Esophagus mucosa (tissue), 1 donor: ENCODE data around the gene MYMX. TPM values are rescaled to one million over a fixed set of nuclear protein-coding genes. Genes with fewer than 3 reads are reported as not detected.
"Not testable (repeated sequence)": the region's sequence is repeated elsewhere in the genome, so short reads cannot be mapped to it uniquely, and the experiment has no call there.

Experiments
- ATAC-seq: fragments of 200-7000 bp; cut with Tn5 transposase; one replicate; pipeline ENCODE4 v1.9.1; 2020
- total RNA-seq: library from RNA; stranded (reverse); gene quantifications from one replicate; pipeline ENCODE4 v1.2.4, GENCODE V29; 2023
- donor health status: DM: yes; HTN: yes; CAD: no.

MYMX gene
- total RNA-seq, 1 donor from 2014 or later = 0.44 TPM

- ATAC-seq = no peak
Measured at GRCh38 chr6:44188819-44189218, 27.9 kb upstream of the MYMX start.

- no peak for ATAC-seq
Measured at GRCh38 chr6:44189257-44189656, 27.5 kb upstream of the MYMX start.

GRCh38 chr6:44190715-44191114, 26.0 kb upstream of the MYMX start:
- ATAC-seq = no peak

- ATAC-seq = no peak
Measured at GRCh38 chr6:44192428-44193041, 24.2 kb upstream of the MYMX start.

GRCh38 chr6:44193307-44193910, 23.3 kb upstream of the MYMX start:
- ATAC-seq = no peak

- ATAC-seq = peak; percentile 20
Measured at GRCh38 chr6:44194326-44194725, 22.4 kb upstream of the MYMX start.

GRCh38 chr6:44196351-44196750, 20.4 kb upstream of the MYMX start:
- not testable (repeated sequence) for ATAC-seq

- no peak for ATAC-seq
Measured at GRCh38 chr6:44198684-44199083, 18.0 kb upstream of the MYMX start.

GRCh38 chr6:44199883-44200282, 16.8 kb upstream of the MYMX start:
- ATAC-seq = no peak

GRCh38 chr6:44201200-44201599, 15.5 kb upstream of the MYMX start:
- ATAC-seq = peak; percentile 94

- peak; percentile 89 for ATAC-seq
Measured at GRCh38 chr6:44201638-44202303, 15.0 kb upstream of the MYMX start.

GRCh38 chr6:44202332-44202971, 14.3 kb upstream of the MYMX start:
- ATAC-seq = no peak

DNA sequence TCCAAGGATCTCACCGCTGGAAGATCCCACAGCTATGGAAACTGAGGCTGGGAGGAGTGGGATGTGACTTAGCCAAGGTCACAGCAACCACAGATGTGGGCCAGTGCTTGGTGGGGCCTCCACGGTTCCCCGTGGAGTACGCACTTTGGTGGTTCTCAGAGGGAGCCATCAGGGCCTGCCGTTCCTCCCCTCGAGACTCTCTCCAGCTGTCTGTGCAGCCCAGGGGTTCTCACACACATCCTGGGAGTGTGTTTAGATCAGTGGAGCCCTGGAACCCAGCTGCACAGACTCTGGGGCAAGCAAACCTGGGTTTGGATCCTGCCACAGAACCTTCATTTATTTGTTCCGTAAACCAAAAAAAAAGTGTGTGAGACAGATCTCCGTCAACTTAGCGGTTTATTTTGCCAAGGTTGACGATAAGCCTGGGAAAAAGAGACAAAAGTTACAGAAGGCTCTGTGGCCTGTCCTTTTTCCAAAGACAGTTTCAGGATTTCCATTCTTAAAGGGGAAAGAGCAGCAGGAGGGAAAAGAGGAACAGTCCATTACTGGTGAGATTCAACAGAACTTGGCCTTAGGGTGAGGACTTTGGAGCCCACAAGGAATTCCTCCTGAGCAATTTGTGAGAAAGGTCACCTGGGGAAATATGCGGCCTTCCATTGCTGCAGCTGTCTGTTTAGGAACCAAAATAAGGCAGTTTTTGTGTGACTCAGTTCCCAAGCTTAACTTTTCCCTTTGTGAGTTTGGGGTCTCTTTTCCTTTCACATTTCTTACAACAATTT, 13.6 kb upstream of the MYMX start:
- no peak for ATAC-seq

- ATAC-seq = no peak
Measured at GRCh38 chr6:44203955-44204354, 12.8 kb upstream of the MYMX start.

GRCh38 chr6:44207966-44208365, 8.8 kb upstream of the MYMX start:
- ATAC-seq = no peak

DNA sequence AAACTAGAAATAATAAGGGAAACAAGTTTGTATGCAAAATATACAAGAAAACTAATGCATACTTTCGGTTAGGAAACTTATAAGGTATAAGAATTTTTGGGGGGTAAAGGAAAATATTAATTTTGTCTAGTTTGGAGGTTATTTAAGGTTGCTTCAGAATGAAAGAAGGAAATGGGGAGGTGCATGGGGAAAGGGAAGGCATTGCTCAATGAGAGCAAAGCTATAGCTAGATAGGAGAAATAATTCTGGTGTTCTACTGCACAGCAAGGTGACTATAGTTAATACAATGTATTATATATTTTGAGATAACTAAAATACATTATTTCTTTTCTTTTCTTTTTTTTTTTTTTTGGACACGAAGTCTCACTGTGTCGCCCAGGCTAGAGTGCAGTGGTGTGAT, 5.4 kb upstream of the MYMX start:
- ATAC-seq = no peak

DNA sequence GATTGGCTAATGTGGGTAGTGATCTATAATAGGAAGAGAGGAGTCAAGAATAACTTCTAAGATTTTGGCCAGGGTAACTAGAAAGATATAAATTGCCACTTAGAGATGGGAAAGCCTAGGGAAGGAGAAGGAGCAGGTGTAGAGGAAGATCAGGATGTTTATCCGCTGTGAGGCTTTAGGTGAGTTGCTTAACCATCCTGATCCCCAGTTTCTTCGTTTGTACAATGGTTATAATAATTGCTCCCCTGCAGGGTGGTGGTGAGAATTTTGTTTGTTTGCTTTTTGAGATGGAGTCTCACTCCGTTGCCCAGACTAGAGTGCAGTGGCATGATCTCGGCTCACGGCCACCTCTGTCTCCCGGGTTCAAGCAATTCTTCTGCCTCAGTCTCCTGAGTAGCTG, 2.4 kb upstream of the MYMX start:
- no peak for ATAC-seq

- ATAC-seq = no peak
Measured at GRCh38 chr6:44217332-44218143, 812 bp downstream of the MYMX start.

DNA sequence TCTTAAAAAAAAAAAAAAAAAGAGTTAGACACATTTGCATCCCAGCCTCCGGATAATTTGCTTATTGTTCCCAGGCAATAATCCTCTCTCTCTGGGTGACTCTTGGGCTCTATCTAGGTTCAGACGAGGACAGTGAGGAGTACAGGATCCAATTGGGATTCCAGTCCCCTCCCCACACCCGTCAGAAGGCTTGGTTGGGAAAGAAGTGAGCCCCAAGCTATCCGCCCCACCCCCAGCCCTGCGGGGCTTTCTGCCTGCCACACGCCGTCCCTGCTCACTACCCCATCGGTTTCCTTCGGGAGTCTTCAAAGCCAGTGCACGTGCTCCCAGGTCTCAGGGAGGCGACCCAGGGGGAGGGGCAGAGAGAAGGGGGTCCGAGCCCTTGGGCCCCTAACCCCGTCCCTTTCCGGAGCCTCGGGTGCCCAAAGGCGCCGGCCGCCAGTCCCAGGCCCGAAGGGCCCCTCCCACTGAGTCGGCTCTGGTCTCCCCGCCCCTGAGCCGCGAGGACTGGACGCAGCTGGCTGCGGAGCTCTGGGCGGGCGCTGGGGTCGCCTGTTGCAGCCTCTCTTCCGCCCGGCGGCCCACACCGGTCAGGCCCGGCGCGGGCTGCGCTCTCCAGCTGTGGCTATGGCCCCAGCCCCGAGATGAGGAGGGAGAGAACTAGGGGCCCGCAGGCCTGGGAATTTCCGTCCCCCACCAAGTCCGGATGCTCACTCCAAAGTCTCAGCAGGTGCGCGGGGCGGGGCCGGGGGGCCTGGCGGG, 2.5 kb downstream of the MYMX start:
- peak; percentile 23 for ATAC-seq

- ATAC-seq = no peak
Measured at GRCh38 chr6:44219815-44220784, 3.4 kb downstream of the MYMX start.
